PFSK-1 (cell line): ENCODE measurements around the gene TMEM95.

ENCODE experiments used
- POLR2AphosphoS5 ChIP-seq: IDR thresholded peaks from 2 replicates; pipeline ENCODE4 v1.6.1; 2012; ENCODE audit warnings: low read depth, mild to moderate bottlenecking, control low read depth, low read length, moderate library complexity
- REST ChIP-seq, 2 experiments: IDR thresholded peaks; 2 replicates each; pipeline versions ENCODE4 v1.6.1 to v1.8.0; 2011 to 2012; ENCODE audit warnings: low read depth in 2 of 2, low read length in 2 of 2, control low read depth in 1 of 2, inconsistent platforms in 1 of 2, mild to moderate bottlenecking in 1 of 2, moderate library complexity in 1 of 2; ENCODE audit not compliant: insufficient read depth in 1 of 2
- TAF1 ChIP-seq: IDR thresholded peaks from 2 replicates; pipeline ENCODE4 v1.6.1; 2012; ENCODE audit warnings: low read length, control low read depth, borderline replicate concordance; ENCODE audit not compliant: insufficient read depth

- TF ChIP-seq POLR2AphosphoS5: no peak
- no peak for TF ChIP-seq TAF1
- TF ChIP-seq REST (IDR thresholded peaks at IDR 0.05; ENCODE audit: insufficient read depth in 1 of 2, low read depth in 2 of 2, low read length in 2 of 2): no peak
Observed at GRCh38 chr17:7324438-7324779, 30.5 kb upstream of the TMEM95 start.
